Islet precursor cell (in vitro differentiated cells): ENCODE measurements around the gene C6orf132.
A peak's percentile ranks its signal among the peaks of the same experiment; 100 is the strongest.

Experiments
- DNase-seq: peaks from one replicate; pipeline ENCODE4 v3.0.0-alpha.2; 2018

Gene C6orf132

GRCh38 chr6:42104095-42104803, 38.2 kb downstream of the C6orf132 start:
- DNase-seq = peak; percentile 79

GRCh38 chr6:42103753-42104094, 38.7 kb downstream of the C6orf132 start:
- DNase-seq = no peak

GRCh38 chr6:42103216-42103615, 39.2 kb downstream of the C6orf132 start:
- no peak for DNase-seq

GRCh38 chr6:42101186-42101657, 41.2 kb downstream of the C6orf132 start:
- DNase-seq = no peak

- no peak for DNase-seq
These were observed 42.2 kb downstream of the C6orf132 start for GRCh38 chr6:42100029-42100901.

- no peak for DNase-seq
These were observed 42.9 kb downstream of the C6orf132 start for GRCh38 chr6:42099340-42100028.

- DNase-seq = no peak
These were observed 46.5 kb downstream of the C6orf132 start for GRCh38 chr6:42095776-42096541.

- DNase-seq = no peak
These were observed 47.3 kb downstream of the C6orf132 start for GRCh38 chr6:42095094-42095493.

GRCh38 chr6:42093582-42094329, 48.7 kb downstream of the C6orf132 start:
- DNase-seq = peak; percentile 67

- no peak for DNase-seq
These were observed 50.7 kb downstream of the C6orf132 start for GRCh38 chr6:42091718-42092023.

- no peak for DNase-seq
These were observed 51.4 kb downstream of the C6orf132 start for GRCh38 chr6:42090819-42091717.

- peak; percentile 84 for DNase-seq
These were observed 54.3 kb downstream of the C6orf132 start for GRCh38 chr6:42088101-42088591.

- DNase-seq = no peak
These were observed 56.1 kb downstream of the C6orf132 start for GRCh38 chr6:42086046-42087035.

GRCh38 chr6:42084889-42085288, 57.5 kb downstream of the C6orf132 start:
- no peak for DNase-seq

GRCh38 chr6:42083530-42083929, 58.9 kb downstream of the C6orf132 start:
- no peak for DNase-seq

GRCh38 chr6:42079941-42080464, 62.4 kb downstream of the C6orf132 start:
- no peak for DNase-seq

- DNase-seq = no peak
These were observed 64.0 kb downstream of the C6orf132 start for GRCh38 chr6:42078386-42078785.

- peak; percentile 91 for DNase-seq
These were observed 67.1 kb downstream of the C6orf132 start for GRCh38 chr6:42075159-42075838.

- no peak for DNase-seq
These were observed 69.1 kb downstream of the C6orf132 start for GRCh38 chr6:42073287-42073686.
